IPS-11a (cell line): ENCODE results near the gene TGFBR3L.

Experiments used
- H3K4me3 ChIP-seq: one replicate; pipeline ENCODE4 v1.5.1; 2013; ENCODE audit warnings: low read depth, low read length, control low read depth

The TGFBR3L gene

DNA sequence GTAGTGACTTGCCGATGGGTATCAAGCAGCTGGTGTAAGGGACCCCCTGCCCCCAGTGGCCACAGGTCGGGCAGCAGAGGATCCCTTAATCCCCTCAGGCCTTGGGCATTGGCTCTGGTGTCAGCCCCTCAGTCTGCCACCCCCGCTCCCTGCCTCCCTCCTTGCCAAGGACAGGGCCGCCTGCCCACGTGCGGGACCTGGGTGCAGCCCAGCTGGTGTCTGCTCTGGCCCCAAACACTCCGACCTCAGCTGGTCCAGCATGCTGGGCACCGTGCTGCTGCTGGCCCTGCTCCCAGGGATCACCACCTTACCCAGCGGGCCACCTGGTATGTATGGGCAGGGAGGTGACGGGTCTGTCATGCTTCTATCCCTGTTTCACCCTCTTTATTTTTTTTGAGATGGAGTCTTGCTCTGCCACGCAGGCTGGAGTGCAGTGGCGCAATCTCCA is at the start of gene TGFBR3L:
Gene TGFBR3L (plus strand): TSS at position 233 of the 448 bp plus-strand sequence.
- H3K4me3 ChIP-seq, result no peak within 1 kb of the TSS

DNA sequence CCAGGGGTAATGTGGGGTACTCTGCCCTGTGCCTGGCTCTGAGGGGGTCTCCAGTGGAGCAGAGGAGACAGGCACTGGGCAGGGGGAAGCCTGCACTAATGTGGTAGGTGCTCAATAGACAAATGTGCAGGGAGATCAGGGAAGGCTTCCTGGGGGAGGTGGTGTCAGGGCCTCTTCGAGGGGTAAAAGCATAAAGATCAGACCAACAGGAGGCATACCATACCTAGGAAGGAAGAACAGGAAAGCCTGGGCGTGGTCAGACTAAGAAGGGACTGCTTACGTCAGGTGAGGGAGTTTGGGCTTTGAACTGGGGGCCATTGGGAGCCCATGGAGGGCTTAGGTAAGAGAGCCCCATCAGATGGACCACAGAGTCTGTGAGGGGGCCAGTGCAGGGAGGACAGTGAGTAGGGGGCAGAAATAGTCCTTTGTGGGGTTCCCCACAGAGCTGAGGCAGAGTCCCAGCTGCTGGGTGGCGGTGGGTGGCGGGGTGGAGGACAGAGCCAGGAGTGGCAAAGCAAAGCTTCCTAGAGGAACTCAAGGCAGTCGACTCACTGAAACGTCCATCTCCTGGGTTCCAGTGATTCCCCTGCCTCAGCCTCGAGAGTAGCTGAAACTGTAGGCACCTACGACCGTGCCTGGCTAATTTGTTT is 49.2 kb upstream of the TGFBR3L start:
- H3K4me3 ChIP-seq, result no peak overlapping the region

DNA sequence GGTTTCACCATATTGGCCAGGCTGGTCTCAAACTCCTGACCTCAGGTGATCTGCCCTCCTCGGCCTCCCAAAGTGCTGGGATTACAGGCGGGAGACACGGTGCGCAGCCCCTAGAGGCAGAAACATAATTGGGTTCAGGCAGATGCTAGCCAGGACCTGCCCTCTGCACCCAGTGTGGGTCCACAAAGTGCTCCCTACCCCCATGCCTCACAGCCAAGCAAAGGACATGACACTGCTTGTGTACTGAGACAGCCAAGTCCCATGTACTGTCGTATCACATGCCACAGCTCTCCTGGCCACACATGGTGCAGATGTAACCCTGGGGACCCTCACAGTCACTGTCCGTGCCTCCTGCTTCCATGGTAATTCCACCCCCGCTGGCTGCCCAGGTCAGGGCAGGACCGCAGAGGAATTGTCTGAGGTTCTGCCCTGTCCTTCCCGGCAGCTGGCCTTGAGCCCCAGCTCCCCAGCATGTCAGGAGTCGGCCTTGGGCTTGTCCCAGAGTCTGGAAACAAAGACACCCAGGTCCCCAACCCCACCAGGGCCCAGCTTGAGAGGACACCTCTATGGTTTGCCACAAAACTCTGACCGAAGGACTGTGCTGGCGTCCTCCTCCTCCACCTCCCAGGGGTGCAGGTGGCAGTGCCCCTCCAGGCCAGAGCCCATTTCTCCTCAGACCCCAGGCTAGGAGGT is 48.1 kb upstream of the TGFBR3L start:
- no peak overlapping the region for H3K4me3 ChIP-seq

DNA sequence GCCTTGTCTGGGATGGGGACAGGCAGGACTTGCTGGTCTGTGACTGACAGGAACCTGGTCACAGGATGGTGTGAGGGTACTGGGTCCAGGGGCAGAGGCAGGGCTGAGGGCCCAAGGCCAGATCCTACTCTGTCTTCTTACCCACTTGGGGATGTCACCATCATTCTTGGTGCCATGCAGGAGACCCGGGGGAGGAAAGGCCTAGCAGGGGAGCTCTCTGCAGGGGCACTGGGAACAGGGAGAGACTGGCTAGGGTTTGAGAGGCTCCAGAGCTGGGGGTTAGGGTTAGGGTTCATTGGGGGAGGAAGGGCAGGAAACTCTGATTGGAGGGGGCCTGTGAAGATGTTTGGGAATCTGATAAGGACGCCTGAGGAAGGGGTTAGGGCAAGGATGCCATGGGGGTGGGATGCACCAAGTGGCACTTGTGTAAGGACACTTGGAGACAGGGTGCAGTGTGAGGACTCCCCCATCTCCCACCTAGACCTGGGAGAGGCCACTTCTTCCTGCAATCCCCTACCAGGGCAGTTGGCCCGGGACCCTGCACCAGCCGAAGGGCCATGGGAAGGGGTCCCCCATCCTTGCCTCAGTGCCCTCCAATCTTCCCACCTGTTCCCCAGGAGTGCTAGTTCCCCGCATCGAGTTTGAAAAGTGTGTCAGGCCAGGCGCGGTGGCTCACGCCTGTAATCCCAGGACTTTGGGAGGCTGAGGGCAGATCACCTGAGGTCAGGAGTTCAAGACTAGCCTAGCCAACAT is 47.4 kb upstream of the TGFBR3L start:
- H3K4me3 ChIP-seq, result no peak overlapping the region

DNA sequence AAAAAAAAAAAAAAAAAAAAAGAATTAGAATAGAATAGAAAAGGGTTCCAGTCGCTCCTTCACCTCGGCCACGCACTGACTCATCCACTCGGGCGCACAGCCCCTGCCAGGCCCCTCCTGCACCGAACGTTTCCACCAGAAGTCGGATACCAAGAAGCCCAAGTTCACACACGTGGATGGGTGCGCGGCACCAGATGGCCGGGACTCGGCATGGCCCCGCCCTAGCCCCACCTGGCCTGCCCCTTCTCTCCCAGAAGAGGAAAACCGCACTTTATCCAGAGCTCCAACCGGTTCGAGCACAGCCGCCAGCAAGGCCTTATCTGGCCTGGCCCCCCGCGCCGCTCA is 46.3 kb upstream of the TGFBR3L start:
- peak overlapping the region; percentile 50 for H3K4me3 ChIP-seq

DNA sequence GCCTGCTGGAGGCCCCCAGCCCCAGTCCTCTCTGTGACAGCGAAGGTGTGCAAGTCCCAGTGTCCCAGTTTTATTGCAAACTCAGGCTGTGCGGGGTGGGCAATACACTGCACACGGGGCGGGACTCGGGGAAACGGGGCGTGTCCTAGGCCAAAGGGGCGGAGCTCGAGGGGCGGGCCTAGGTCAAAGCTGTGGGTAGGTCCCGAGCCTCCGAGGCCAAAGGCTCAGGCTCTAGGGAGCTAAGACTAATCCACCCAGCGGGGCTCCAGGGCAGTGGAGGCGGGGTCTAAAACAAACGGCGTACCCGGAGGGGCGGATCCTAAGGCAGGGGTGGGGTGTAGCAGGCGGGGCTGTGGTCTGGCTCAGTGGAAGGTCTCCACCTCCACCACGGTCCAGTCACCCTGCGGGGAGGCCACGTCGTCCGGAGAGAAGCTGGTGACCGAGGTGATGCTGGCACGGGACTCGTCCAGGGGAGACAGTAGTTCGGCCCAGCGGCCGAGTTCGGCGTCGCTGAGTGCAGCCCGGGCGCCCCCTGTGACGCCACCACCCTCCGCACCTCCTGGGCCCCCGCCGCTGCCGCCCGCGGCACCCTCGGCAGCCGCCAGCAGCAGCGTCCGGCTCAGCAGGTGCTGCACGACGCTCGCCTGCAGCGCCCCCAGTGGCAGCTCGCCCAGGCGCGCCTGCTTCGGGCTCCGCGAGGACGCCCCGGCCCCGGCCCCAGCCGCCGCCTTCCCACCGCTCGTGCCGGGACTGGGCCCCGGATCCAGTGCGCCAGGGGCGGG is 45.8 kb upstream of the TGFBR3L start:
- H3K4me3 ChIP-seq, result peak overlapping the region; percentile 50

DNA sequence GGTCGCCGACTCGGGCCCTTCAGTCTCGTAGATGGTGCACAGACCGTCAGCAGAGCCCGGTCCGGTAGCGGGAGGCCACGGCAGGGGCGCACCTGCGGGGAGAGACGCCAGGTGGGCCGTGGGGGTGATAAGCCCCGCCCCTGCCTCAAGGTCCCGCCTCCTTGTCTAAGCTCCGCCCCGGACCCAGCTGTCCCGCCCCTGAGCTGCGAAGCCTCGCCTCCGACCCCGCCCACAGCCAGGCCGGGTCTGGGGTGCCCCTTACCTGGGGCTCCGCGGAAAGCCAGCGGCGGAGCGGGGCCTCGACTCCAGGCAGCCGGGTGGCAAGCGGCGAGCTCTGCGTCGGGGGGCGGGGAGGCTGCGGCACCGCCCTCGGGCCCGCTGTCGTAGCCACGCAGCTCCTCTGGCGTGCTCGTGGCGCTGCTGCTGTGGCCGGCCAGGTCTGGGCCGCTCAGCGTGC is 45.1 kb upstream of the TGFBR3L start:
- H3K4me3 ChIP-seq, result peak overlapping the region; percentile 1

DNA sequence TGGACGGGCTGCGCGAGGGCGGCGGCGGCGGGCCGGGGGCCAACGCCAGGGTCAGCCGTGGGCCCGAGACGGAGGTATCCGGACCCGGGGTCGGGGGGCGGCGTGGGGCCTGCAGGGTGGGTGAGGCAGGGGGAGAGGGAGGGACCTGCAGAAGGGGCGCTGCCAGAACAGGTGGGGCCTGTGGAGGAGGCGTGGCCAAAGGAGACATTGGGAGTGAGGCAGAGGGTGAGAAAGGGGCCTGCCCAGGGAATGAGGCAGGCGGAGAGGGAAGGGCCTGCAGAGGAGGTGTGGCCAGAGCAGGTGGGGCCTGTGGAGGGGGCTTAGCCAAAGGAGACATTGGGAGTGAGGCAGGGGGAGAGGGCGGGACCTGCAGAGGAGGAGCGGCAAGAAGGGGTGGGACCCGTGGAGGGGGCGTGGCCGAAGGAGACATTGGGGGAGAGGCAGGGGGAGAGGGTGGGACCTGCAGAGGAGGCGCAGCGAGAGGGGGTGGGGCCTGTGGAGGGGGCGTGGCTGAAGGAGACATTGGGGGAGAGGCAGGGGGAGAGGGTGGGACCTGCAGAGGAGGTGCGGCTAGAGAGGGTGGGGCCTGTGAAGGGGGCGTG is 44.6 kb upstream of the TGFBR3L start:
- H3K4me3 ChIP-seq, result peak overlapping the region; percentile 1

DNA sequence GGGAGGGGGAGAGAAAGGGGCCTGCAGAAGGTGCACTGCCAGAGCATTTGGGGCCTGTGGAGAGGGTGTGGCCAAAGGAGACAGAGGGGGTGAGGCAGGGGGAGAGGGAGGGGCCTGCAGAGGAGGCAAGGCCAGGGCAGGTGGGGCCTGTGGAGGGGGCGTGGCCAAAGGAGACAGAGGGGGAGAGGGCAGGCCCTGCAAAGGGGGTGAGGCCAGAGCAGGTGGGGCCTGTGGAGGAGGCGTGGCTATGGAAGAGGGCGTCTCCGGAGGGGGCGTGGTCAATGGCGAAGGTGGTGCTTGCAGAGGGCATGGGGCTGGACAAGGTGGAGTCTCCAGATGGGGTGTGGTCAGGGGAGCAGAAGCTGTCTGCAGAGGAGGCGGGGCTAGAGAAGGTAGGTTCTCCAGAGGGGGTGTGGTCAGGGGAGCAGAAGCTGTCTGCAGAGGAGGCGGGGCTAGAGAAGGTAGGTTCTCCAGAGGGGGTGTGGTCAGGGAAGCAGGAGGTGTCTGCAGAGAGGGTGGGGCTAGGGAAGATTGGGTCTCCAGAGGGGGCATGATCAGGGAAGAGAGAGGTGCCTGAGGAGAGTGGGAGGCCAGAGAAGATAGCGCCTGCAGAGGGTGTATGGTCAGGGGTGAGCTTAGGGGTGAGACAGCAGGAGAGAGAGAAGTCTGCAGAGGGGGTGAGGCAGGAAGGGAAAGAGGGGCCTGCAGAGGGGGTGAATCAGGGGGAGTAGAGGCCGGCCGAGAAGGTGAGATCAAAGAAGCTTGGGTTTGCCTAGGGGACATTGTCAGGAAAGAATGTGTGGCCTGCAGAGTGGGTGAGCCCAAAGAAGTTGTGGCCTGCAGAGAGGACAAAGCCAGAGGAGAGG is 43.8 kb upstream of the TGFBR3L start:
- no peak overlapping the region for H3K4me3 ChIP-seq

DNA sequence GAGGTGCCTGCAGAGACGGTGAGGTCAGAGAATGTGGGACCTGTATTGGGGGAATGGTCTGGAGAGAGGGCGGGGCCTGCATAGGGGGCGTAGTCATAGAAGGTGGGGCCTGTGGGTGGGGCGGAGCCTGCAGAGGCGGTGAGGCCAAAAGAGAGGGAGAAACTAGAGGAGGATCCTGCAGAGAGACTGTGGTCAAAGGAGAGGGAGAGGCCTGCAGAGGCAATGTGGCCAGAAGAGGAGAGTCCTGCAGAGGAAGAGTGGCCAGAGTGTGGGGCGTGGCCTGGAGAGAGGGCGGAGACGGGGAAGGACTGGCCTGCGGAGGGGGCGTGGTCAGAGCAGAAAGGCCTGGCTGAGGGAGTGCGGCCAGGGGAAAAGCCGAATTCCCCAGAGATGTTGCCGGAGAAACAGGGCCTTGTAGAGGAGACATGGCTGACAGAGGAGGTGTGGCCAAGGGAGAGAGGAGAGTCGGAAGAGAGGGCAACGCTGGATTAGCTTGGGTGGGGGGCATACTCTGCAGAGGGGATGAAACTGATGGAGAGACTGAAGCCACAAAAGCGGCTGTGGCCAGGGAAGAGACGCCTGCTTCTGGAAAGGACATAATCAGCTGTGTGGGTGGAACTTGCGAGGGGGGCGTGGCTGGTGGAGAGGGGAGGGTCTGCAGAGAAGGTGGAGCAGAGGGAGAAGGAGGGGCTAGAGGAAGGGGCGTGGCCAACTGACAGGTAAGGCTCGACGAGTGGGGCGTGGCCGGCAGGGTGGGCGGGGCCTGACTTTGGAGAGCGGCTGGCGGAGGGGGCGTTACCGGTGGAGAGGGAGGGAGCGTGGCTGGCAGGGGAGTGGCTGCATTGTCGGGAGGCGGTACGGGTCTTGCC is 43.0 kb upstream of the TGFBR3L start:
- H3K4me3 ChIP-seq, result no peak overlapping the region

DNA sequence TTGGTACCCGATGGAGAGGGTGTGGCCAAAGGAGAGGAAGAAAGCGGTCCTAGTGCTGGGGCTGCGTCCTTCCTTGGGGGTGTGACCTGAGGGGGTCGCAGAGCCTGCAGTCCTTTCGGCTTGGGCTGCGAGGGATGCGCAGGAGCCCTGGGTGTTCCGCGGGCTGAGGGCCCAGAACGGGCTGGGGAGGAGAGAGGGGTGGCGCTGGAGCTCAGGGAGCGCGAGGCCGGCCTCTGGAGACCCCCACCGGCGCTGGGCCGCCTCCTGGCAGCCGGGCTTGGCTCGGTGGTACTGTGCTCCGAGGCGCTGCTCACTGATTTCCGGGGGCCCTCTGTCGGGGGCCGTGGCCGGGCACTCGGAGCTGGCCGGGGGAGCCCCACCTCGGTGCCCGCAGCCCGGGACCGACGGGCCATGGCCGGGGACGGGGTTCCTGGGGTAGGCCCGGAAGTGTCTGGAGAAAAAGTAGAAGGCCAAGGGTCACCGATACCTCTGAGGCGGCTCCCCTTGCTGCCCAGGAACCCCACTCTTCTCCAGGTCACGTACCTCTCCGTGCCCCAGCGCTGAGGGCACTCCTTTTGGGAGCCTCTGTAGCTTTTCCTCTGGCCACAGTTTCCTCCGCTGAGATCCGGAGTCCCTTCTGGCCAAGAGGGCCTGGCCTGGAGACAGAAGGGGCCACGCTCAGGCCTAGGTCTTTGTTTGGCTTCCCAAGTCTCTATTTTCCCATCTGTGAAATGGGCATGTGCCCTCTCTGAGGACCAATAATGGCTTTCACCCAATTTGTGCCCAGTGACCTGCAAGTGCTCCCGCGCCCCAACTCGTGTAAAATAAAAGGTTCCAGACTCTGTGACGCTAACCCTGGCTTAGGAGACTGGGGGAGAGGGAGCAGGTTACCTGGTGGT is 42.1 kb upstream of the TGFBR3L start:
- no peak overlapping the region for H3K4me3 ChIP-seq

DNA sequence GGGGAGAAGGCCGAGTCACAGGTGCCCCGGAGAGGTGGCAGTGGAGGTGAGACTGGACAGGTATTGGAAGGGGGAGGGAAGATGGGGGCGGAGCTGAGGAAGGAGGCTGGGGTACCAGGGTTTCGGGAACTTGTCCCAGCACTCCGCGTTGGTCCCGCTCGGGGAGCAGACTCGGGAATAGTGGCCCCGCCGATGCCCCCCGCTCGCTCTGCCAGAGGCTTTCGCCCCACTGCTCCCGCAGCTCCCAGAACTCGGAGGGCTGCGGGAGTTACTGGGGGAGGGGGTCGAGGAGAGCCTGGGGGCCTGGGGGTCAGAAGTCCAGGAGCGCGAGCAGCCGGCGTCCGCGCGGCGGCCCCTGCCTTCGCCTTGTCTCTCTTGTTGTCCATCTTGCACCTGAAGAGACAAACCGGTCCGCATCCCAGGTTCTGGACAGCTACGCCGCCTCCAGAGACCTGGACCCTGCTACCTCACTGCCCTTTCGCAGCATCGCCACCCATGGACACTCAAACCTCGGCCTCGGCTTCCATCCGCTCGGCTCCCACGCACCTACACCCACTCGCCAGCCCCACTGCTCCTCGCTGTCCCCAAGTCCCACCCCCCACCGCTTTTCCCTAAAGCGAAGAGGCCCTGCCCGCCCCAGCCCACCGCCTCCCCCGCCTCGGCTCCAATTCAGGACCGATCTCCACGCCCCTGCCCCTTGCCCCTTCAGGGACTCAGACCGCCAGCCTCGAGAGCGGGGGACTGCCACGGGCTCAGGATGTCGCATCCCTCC is 41.1 kb upstream of the TGFBR3L start:
- peak overlapping the region; percentile 45 for H3K4me3 ChIP-seq

DNA sequence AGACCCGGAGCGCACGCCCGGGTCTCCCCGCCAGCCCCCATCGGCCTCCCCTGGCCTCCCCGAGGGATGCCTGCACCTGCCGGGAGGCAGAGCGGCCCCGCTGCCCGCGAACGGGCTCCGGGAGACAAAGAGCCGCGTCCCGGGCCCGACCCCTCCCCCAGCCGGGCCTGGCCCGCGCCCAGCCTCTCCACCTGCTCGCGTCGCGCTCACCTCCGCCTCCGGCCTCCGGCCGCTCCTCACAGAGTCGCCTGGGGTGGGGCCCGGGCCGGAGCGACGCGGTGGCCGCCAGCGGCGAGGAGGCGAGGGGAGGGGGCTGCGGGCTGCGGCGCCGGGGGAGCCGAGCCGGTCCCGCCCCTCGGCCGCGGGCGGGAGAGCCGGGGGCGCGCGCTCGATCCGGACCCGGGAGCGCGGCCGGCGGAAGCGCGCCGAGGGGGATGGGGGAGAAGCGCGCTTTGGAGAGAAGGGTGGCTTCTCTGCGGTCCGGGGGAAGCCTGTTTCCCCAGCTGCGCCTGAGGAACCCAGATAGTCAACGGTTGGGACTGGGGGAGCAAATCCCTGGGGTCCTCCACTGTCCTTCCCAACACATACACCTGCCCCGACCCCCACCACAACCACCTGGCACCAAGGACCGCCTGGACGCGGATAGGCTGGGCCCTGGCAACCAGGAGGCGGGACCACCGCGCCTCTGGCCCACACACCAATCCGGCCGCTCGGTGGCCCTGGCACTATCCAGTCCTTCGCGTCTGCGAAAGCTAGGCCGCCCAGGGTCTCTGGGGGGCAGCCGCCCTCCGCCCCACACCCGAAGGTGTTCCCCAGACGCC is 40.3 kb upstream of the TGFBR3L start, which contains the start of gene PRR36:
Gene PRR36 (minus strand): TSS at position 315 of the 821 bp plus-strand sequence. CDS start 701 bp downstream, outside the sequence.
- peak within 1 kb of the TSS; percentile 56 for H3K4me3 ChIP-seq

DNA sequence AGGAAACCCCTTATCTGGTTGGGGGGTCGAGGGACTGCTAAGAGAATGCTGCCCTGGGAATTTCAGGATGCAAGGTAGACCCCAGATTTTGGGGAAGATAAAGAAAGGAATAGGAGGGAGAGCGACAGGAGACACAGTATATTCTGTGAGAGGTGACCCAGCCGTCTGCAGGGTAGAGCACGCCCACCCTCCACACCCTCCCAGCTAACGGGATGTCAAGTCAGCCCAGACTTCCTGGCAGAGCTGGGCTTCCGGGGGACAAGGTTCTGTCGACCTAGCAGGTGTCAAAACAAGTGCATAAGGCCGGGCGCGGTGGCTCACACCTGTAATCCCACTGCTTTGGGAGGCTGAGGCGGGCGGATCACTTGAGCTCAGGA is 39.7 kb upstream of the TGFBR3L start:
- peak overlapping the region; percentile 56 for H3K4me3 ChIP-seq

DNA sequence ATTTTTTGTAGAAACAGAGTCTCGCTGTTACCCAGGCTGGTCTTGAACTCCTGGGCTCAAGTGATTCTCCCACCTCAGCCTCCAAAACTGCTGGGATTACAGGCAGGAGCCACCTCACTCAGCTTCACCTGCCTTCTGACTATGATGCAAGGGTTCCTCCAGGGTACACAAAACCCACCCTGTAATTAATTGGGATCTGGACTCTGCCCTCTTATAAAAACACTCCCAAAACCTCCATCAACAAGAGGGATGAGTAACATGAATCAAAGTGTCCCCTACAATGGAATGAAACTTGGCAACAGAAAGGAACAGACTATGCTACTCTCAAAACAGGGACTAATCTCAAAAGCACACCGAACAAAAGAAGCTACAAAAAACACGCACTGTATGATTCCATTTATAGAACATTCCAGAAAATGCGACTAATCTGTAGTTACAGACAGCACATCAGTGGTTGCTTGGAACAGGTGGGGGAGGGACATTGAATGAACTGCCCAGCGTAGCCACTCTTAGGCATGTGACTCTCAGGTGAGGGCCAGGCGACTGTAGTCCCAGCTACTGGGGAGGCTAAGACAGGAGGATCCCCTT is 37.3 kb upstream of the TGFBR3L start:
- H3K4me3 ChIP-seq, result no peak overlapping the region
